Stimulated activated CD4-positive, alpha-beta T cell treated with anti-CD3 and anti-CD28 coated beads, Interleukin-12 subunit alpha, Interleukin-12 subunit beta, amount 100 ng/mL, for 24 hours (primary cell): Measurements from ENCODE around the gene PRAF2.

Source experiments
- DNase-seq, 2 experiments: peaks; one replicate each; pipeline ENCODE4 v3.0.0-alpha.2; 2020; ENCODE audit warnings: low read depth in 2 of 2

The PRAF2 gene

GRCh38 chrX:49042581-49043219 lies 31.1 kb downstream of the PRAF2 start:
- DNase-seq, result no peak

GRCh38 chrX:49041744-49042580 lies 31.8 kb downstream of the PRAF2 start:
- no peak for DNase-seq

- no peak for DNase-seq
These were observed 33.3 kb downstream of the PRAF2 start for GRCh38 chrX:49040376-49040955.

GRCh38 chrX:49039598-49040375 lies 34.0 kb downstream of the PRAF2 start:
- DNase-seq, result peak in 1 of 2 experiments; percentile 36

- DNase-seq, result no peak
These were observed 35.8 kb downstream of the PRAF2 start for GRCh38 chrX:49037883-49038475.

DNA sequence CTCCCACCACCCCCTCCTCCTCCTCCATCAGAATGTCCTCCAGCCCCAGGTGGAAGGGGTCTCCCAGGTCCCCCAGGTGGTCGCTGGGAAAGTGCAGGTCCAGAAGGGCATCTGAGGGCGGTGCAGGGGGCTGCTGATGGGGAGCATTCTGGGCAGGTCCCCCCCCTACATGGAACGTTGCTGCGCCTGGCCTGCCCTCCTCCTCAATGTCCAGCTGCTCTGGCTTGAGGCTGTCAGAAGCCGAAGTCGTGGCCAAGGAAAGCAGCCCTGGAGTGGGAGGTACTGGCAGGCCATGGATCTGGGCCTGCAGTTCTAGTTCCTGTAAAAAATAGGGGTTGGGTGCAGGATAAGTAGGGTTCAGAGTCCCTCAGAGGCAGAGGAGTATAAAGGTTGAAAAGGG lies 43.5 kb downstream of the PRAF2 start:
- no peak for DNase-seq

DNA sequence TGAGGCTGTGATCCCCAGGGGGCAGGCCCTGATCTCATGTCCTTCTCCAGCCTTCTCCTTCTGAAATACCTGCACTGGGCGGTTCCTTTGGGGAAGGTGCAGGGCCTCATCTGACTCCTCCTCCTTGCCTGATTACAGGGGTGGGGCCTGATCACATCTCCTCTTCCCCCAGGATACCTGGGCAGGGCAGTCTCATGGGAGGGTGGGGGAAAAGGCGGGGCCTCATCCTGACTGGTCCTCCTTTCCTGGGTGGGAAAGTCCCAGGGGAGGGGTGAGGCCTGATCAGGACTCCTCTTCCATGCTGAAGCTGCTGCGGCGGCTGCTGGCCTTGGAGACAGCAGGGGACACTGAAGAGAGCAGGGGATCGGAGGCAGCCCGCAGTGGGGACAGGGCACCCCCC lies 43.9 kb downstream of the PRAF2 start:
- DNase-seq, result no peak
